Amniotic epithelial cell (primary cell): ENCODE results near the gene IRF1.
"Not testable (repeated sequence)": the region's sequence is repeated elsewhere in the genome, so short reads cannot be mapped to it uniquely, and the experiment has no call there.

Experiments used
- DNase-seq: peaks from one replicate; pipeline ENCODE4 v3.0.0-alpha.2; 2010; ENCODE audit warnings: low read depth

IRF1 gene

GRCh38 chr5:132486318-132487094 lies 4.1 kb downstream of the IRF1 start:
- no peak for DNase-seq

- DNase-seq = no peak
Measured at GRCh38 chr5:132485641-132486317, 4.8 kb downstream of the IRF1 start.

GRCh38 chr5:132484876-132485640 lies 5.5 kb downstream of the IRF1 start:
- DNase-seq = not testable (repeated sequence)

- no peak for DNase-seq
Measured at GRCh38 chr5:132484391-132484725, 6.2 kb downstream of the IRF1 start.

GRCh38 chr5:132483661-132484390 lies 6.7 kb downstream of the IRF1 start:
- DNase-seq = no peak

- no peak for DNase-seq
Measured at GRCh38 chr5:132483101-132483500, 7.5 kb downstream of the IRF1 start.

GRCh38 chr5:132481596-132482211 lies 8.9 kb downstream of the IRF1 start:
- no peak for DNase-seq

GRCh38 chr5:132480893-132481595 lies 9.5 kb downstream of the IRF1 start:
- no peak for DNase-seq

- no peak for DNase-seq
Measured at GRCh38 chr5:132480546-132480892, 10.1 kb downstream of the IRF1 start.

- DNase-seq = no peak
Measured at GRCh38 chr5:132480042-132480441, 10.5 kb downstream of the IRF1 start.

GRCh38 chr5:132479111-132479951 lies 11.2 kb downstream of the IRF1 start:
- DNase-seq = no peak

GRCh38 chr5:132478366-132478871 lies 12.2 kb downstream of the IRF1 start:
- no peak for DNase-seq

GRCh38 chr5:132477784-132478365 lies 12.7 kb downstream of the IRF1 start:
- DNase-seq = no peak

- DNase-seq = no peak
Measured at GRCh38 chr5:132476876-132477781, 13.4 kb downstream of the IRF1 start.

GRCh38 chr5:132475987-132476875 lies 14.3 kb downstream of the IRF1 start:
- no peak for DNase-seq

GRCh38 chr5:132475497-132475882 lies 15.1 kb downstream of the IRF1 start:
- no peak for DNase-seq

- no peak for DNase-seq
Measured at GRCh38 chr5:132474881-132475496, 15.6 kb downstream of the IRF1 start.
